ENCODE data around the gene MPP3.

- TF ChIP-seq, protein P1, sequence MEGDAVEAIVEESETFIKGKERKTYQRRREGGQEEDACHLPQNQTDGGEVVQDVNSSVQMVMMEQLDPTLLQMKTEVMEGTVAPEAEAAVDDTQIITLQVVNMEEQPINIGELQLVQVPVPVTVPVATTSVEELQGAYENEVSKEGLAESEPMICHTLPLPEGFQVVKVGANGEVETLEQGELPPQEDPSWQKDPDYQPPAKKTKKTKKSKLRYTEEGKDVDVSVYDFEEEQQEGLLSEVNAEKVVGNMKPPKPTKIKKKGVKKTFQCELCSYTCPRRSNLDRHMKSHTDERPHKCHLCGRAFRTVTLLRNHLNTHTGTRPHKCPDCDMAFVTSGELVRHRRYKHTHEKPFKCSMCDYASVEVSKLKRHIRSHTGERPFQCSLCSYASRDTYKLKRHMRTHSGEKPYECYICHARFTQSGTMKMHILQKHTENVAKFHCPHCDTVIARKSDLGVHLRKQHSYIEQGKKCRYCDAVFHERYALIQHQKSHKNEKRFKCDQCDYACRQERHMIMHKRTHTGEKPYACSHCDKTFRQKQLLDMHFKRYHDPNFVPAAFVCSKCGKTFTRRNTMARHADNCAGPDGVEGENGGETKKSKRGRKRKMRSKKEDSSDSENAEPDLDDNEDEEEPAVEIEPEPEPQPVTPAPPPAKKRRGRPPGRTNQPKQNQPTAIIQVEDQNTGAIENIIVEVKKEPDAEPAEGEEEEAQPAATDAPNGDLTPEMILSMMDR (IDR thresholded peaks at IDR 0.05), result no peak
- TF ChIP-seq POLR2A (IDR thresholded peaks at IDR 0.05), result no peak
Measured at GRCh38 chr17:43788540-43788939, 44.4 kb downstream of the MPP3 start.
